GM12878 (cell line): Measurements from ENCODE around the gene COL26A1. TPM values are rescaled to one million over a fixed set of nuclear protein-coding genes. Genes with fewer than 3 reads are reported as not detected.

Source experiments
- ATAC-seq: fragments of 200-7000 bp; cut with Tn5 transposase; 3 replicates; pipeline ENCODE4 v1.9.1; 2020; ENCODE audit warnings: mild to moderate bottlenecking, moderate library complexity
- BruUV-seq: library from RNA; stranded (reverse); fragments of 400-500 nt; replicated peaks from 2 replicates; lab custom pipeline; 2021; lab: Mats Ljungman, UMichigan
- CTCF ChIA-PET: fragments of 300-600 bp; sonication (Branson Sonifier 250); formaldehyde crosslinking; extraction: SDS; loops from one replicate; lab custom pipeline; 2021; ENCODE audit warnings: inconsistent platforms; lab: Yijun Ruan, JAX
- POLR2A ChIA-PET: fragments of 350-600 bp; formaldehyde crosslinking; extraction: SDS; loops from one replicate; lab custom pipeline; 2021; ENCODE audit warnings: inconsistent platforms; lab: Charles Lee
- RAD21 ChIA-PET: fragments of 300-600 bp; sonication (Branson Sonifier 250); formaldehyde crosslinking; loops from one replicate; lab custom pipeline; 2023; ENCODE audit warnings: antibody characterized with exemption; ENCODE audit not compliant: unreplicated experiment; lab: Charles Lee
- SMC1A ChIA-PET: fragments of 300-600 bp; sonication (Branson Sonifier 250); formaldehyde crosslinking; loops from one replicate; lab custom pipeline; 2023; ENCODE audit not compliant: unreplicated experiment, uncharacterized antibody; lab: Charles Lee
- DNase-seq: peaks from one replicate; pipeline ENCODE4 v3.0.0-alpha.2; 2011; ENCODE audit warnings: low read depth, low spot score
- FAIRE-seq: peaks from 3 replicates; lab custom pipeline; 2011; peaks lifted over from hg19 to GRCh38; lab: Jason Lieb, UNC
- H2AFZ ChIP-seq: 2 replicates; pipeline ENCODE4 v1.6.0; 2011; ENCODE audit warnings: low read depth, low read length, control low read depth; ENCODE audit not compliant: control insufficient read depth
- H3K27ac ChIP-seq: 2 replicates; pipeline ENCODE4 v1.5.1; 2011; ENCODE audit warnings: control low read depth; ENCODE audit not compliant: control insufficient read depth, insufficient read depth
- H3K27me3 ChIP-seq, 2 experiments: replicated peaks in 1 of 2; 2 replicates each; pipeline versions ENCODE4 v1.6.0 to v1.6.1; 2011; ENCODE audit warnings: low read length in 1 of 2; ENCODE audit not compliant: control insufficient read depth in 2 of 2, insufficient read depth in 2 of 2
- H3K36me3 ChIP-seq, 2 experiments: 2 replicates each; pipeline ENCODE4 v1.5.1; 2011; ENCODE audit warnings: low read length in 1 of 2; ENCODE audit not compliant: control insufficient read depth in 2 of 2, insufficient read depth in 2 of 2
- H3K4me1 ChIP-seq: 2 replicates; pipeline ENCODE4 v1.6.1; 2011; ENCODE audit warnings: mild to moderate bottlenecking, low read length, moderate library complexity, mixed read lengths; ENCODE audit not compliant: control insufficient read depth, insufficient read depth
- H3K4me2 ChIP-seq: 2 replicates; pipeline ENCODE4 v1.6.0; 2011; ENCODE audit warnings: control low read depth; ENCODE audit not compliant: control insufficient read depth, insufficient read depth
- H3K4me3 ChIP-seq: fragments of 200-600 bp; sonication (generic); 2 replicates; pipeline ENCODE4 v1.5.1; 2016
- H3K79me2 ChIP-seq: 2 replicates; pipeline ENCODE4 v1.6.0; 2011; ENCODE audit warnings: low read length; ENCODE audit not compliant: control insufficient read depth, insufficient read depth
- H3K9ac ChIP-seq: 2 replicates; pipeline ENCODE4 v1.8.0; 2011; ENCODE audit warnings: low read length, control low read depth, mixed read lengths; ENCODE audit not compliant: control insufficient read depth, insufficient read depth
- H3K9me3 ChIP-seq: replicated peaks from 3 replicates; pipeline ENCODE4 v1.5.1; 2011; ENCODE audit warnings: mild to moderate bottlenecking, low read length; ENCODE audit not compliant: control insufficient read depth, insufficient read depth
- H4K20me1 ChIP-seq: 2 replicates; pipeline ENCODE4 v1.6.0; 2011; ENCODE audit not compliant: control insufficient read depth, insufficient read depth
- CHD1 ChIP-seq: IDR thresholded peaks from 2 replicates; pipeline ENCODE4 v1.6.1; 2012; ENCODE audit warnings: low read depth, low read length, improper control_type of control experiment
- EP300 ChIP-seq, 2 experiments: fragments of 150-350 bp in 1 of 2; IDR thresholded peaks; 2 replicates each; pipeline ENCODE4 v1.6.1; 2011 to 2012; ENCODE audit warnings: low read depth in 2 of 2, low read length in 2 of 2, borderline replicate concordance in 1 of 2, improper control_type of control experiment in 1 of 2, inconsistent platforms in 1 of 2; ENCODE audit not compliant: control insufficient read depth in 1 of 2
- ESRRA ChIP-seq: IDR thresholded peaks from 2 replicates; pipeline ENCODE4 v1.6.1; 2012; ENCODE audit warnings: mild to moderate bottlenecking, low read length, improper control_type of control experiment
- MAX ChIP-seq: IDR thresholded peaks from 2 replicates; pipeline ENCODE4 v1.6.1; 2012; ENCODE audit warnings: low read depth, low read length, improper control_type of control experiment
- MTA2 ChIP-seq: fragments of 450-650 bp; IDR thresholded peaks from 2 replicates; pipeline ENCODE4 v1.6.1; 2016; ENCODE audit warnings: low read depth, mild to moderate bottlenecking, moderate library complexity
- MTA3 ChIP-seq: IDR thresholded peaks from 2 replicates; pipeline ENCODE4 v1.6.1; 2012; ENCODE audit warnings: low read length, inconsistent platforms, borderline replicate concordance
- MYB ChIP-seq: fragments of 150-350 bp; IDR thresholded peaks from 2 replicates; pipeline ENCODE4 v1.6.1; 2014; ENCODE audit warnings: mild to moderate bottlenecking, low read depth, low read length, borderline replicate concordance
- NR2F1 ChIP-seq: fragments of 450-650 bp; conservative IDR thresholded peaks from 2 replicates; pipeline ENCODE4 v1.6.1; 2017; ENCODE audit warnings: mild to moderate bottlenecking
- RBBP5 ChIP-seq: fragments of 200-600 bp; sonication (generic); conservative IDR thresholded peaks from 2 replicates; pipeline ENCODE4 v1.6.1; 2016
- SIN3A ChIP-seq: IDR thresholded peaks from 2 replicates; pipeline ENCODE4 v1.6.1; 2012; ENCODE audit warnings: low read depth, low read length, improper control_type of control experiment
- SUPT20H ChIP-seq: IDR thresholded peaks from 2 replicates; pipeline ENCODE4 v1.6.1; 2011; ENCODE audit warnings: low read depth, mild to moderate bottlenecking, low read length, moderate library complexity, borderline replicate concordance; ENCODE audit not compliant: control insufficient read depth
- SUZ12 ChIP-seq: fragments of 200-600 bp; sonication (generic); IDR thresholded peaks from one replicate; pipeline ENCODE4 v1.6.1; 2018; ENCODE audit warnings: antibody characterized with exemption, mild to moderate bottlenecking; ENCODE audit not compliant: unreplicated experiment
- TARDBP ChIP-seq: IDR thresholded peaks from 2 replicates; pipeline ENCODE4 v1.6.1; 2016; ENCODE audit warnings: borderline replicate concordance
- WGBS: methylation state at CpG from one replicate; pipeline ENCODE4 v1.1.6; 2016; ENCODE audit warnings: low lambda C conversion rate; ENCODE audit not compliant: insufficient replicate concordance, insufficient coverage; ENCODE audit errors: missing lambda C conversion rate; 5-methylcytosine and 5-hydroxymethylcytosine counted together
- in situ Hi-C: fragments of 300-500 bp; cut with MboI; formaldehyde crosslinking; loops from 9 replicates; pipeline ENCODE4 v1.14.3; 2018; ENCODE audit warnings: mixed read lengths
- intact Hi-C: fragments of 100-400 bp; cut with micrococcal nuclease; formaldehyde crosslinking; loops from one replicate; pipeline ENCODE4 v1.14.2; 2022; ENCODE audit not compliant: unreplicated experiment
- polyA plus RNA-seq, 11 experiments: library from polyadenylated mRNA; depleted of rRNA in 4 of 11; unstranded in 6 of 11; stranded (reverse) in 5 of 11; fragments of >200 nt; fragmentation: Nextera tagmentation in 4 of 11; fragmentation: Illumina TruSeq in 1 of 11; extraction: Ambion mirVana in 4 of 11; extraction: Trizol in 1 of 11; gene quantifications; 1 replicate in 1 of 11; 2 replicates in 10 of 11; pipeline versions ENCODE4 v1.2.1 to v1.2.3, GENCODE V29; 2011 to 2016; ENCODE audit warnings: inconsistent platforms in 2 of 11, missing spikeins in 2 of 11, low read depth in 1 of 11
- total RNA-seq, 4 experiments: library from RNA; depleted of rRNA in 3 of 4; stranded (reverse); fragments of >200 nt in 3 of 4; fragmentation: Illumina TruSeq in 1 of 4; extraction: Trizol in 1 of 4; gene quantifications; 2 replicates each; pipeline versions ENCODE4 v1.2.1 to v1.2.3, GENCODE V29; 2013 to 2021
- TF ChIP-seq, protein P1 (sequence below): fragments of 450-650 bp; IDR thresholded peaks from 2 replicates; pipeline ENCODE4 v1.6.1; 2016; ENCODE audit warnings: mild to moderate bottlenecking, moderate library complexity, borderline replicate concordance

COL26A1 gene
- total and polyA plus RNA-seq, 10 of the 15 experiments (the other 5 are each of a cell fraction or from before 2014, with no cell fraction given), result 0.08 TPM; not detected in 9

DNA sequence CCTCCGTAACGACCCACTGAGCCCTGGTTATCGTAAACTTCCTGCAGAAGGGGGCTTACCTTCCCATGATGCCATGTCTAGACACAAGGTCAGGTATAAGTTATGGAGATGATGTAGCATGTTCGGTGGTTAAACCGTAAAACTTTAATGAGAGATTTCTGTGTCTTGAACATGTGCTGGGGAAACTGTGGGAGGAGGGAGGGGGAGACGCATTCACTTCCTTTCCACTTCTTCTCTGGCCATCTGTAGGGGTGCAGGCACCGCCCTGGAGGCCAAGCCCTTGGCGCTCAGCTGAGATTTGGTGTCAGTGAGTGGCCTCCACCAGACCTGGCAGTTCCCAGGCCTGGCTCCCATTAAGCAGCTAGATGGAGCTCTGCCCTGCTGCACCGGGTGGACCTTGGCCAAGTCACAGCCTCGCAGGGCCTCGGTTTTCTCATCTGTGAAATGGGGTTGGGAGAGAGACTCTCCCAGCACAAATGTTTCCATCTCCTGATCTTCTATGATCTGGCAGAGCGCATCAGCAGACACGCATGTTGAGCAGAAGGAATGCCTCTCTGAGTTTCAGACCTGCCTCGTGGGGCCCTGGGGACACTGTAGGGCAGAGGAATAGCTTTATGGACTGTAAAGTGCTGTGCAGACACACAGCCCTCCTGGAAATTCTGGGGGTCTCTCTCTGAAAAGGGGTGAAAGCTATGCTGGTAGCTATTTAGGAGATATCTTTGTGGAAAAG is 106.0 kb downstream of the COL26A1 start (continued):
- TF ChIP-seq SUPT20H (no peak), ESRRA (no peak), MTA2 (no peak), CHD1 (no peak), EP300 (IDR thresholded peaks at IDR 0.05; ENCODE audit: borderline replicate concordance in 1 of 2, control insufficient read depth in 1 of 2, low read depth in 2 of 2, low read length in 2 of 2) (no peak)

DNA sequence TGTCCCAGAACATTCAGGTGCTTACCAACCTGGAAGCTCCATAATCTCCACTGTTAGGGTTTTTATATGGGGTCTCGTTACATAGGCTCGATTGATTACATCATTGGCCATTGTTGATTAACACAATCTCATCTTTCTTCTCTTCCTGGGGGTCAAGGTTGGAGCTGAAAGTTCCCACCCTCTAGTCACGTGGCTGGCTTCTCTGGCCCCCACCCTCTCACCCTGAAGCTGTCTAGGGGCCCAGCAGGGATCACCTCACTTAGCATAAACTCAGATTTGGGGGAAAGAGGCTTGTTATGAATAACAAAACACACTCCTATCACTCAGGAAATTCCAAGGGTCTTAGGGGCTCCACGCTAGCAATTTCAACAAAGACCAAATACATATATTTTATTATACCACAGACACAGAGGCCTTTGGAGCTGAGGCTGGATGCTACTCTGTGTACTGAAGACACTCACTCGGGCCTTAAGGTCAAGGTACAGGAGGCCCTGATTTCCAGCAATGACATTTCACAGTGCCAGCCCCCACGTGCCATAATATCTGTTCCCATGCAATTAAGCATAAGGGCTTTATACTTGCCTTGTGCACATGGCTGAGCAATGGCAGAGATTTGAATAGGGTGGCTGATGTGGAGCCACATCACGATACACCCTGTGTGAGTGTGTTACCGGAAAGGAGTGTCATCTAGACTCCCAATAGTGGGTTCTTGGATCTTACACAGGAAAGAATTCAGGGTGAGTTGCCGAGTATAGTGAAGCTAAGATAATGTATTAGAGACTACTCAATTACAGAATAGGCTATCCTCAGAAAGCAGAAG is 108.2 kb downstream of the COL26A1 start:
- no peak for FAIRE-seq
- CTCF ChIA-PET, result interaction anchor here (1.6 kb wide), 1 partner anchor 30 kb away, joined by 6 read pairs; no protein-coding TSS in a partner anchor
- H3K79me2 ChIP-seq, result no peaks in the 10 kb centered on the region

More for the DNA sequence above, 108.2 kb downstream of the COL26A1 start:
- DNase-seq, result no peak
- Histone ChIP-seq H3K4me3 (no peak overlapping the region), H3K27ac (no peak overlapping the region), H3K27me3 (peaks cover 0 to 2% of the 10 kb centered on the region in 2 experiments; a peak in 2 of 4 replicates), H3K4me2 (no peak overlapping the region), H3K9me3 (no peaks in the 10 kb centered on the region), H2AFZ (no peak overlapping the region), H4K20me1 (no peaks in the 10 kb centered on the region), H3K4me1 (peaks cover under 1% of the 10 kb centered on the region), H3K36me3 (no peaks in the 10 kb centered on the region), H3K9ac (no peak overlapping the region)
- intact Hi-C loops, result no loop called here
- ATAC-seq, result no peak
- 17% methylated on average over 9 of the region's 9 CpGs for WGBS
- POLR2A ChIA-PET, result no interaction called here
- RAD21 ChIA-PET, result interaction anchor here (0.5 kb wide), 1 partner anchor 485 kb away, joined by 4 read pairs; no protein-coding TSS in a partner anchor
- TF ChIP-seq SUZ12 (no peak), SIN3A (no peak), TARDBP (no peak), MTA3 (no peak), MYB (no peak), NR2F1 (no peak), RBBP5 (no peak), MAX (no peak)
- TF ChIP-seq, protein P1, sequence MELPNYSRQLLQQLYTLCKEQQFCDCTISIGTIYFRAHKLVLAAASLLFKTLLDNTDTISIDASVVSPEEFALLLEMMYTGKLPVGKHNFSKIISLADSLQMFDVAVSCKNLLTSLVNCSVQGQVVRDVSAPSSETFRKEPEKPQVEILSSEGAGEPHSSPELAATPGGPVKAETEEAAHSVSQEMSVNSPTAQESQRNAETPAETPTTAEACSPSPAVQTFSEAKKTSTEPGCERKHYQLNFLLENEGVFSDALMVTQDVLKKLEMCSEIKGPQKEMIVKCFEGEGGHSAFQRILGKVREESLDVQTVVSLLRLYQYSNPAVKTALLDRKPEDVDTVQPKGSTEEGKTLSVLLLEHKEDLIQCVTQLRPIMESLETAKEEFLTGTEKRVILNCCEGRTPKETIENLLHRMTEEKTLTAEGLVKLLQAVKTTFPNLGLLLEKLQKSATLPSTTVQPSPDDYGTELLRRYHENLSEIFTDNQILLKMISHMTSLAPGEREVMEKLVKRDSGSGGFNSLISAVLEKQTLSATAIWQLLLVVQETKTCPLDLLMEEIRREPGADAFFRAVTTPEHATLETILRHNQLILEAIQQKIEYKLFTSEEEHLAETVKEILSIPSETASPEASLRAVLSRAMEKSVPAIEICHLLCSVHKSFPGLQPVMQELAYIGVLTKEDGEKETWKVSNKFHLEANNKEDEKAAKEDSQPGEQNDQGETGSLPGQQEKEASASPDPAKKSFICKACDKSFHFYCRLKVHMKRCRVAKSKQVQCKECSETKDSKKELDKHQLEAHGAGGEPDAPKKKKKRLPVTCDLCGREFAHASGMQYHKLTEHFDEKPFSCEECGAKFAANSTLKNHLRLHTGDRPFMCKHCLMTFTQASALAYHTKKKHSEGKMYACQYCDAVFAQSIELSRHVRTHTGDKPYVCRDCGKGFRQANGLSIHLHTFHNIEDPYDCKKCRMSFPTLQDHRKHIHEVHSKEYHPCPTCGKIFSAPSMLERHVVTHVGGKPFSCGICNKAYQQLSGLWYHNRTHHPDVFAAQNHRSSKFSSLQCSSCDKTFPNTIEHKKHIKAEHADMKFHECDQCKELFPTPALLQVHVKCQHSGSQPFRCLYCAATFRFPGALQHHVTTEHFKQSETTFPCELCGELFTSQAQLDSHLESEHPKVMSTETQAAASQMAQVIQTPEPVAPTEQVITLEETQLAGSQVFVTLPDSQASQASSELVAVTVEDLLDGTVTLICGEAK, result no peak
- SMC1A ChIA-PET, result no interaction called here
- in situ Hi-C loops, result no loop called here
- no TSS peak for BruUV-seq
